Endodermal cell (in vitro differentiated cells): Measurements from ENCODE around the gene CCDC9B. TPM values are rescaled to one million over a fixed set of nuclear protein-coding genes. Genes with fewer than 3 reads are reported as not detected.

ENCODE experiments used
- DNase-seq: peaks from one replicate; pipeline ENCODE4 v3.0.0-alpha.2; 2017
- H3K27ac ChIP-seq: 2 replicates; pipeline ENCODE4 v1.5.1; 2013; ENCODE audit warnings: mild to moderate bottlenecking, low read depth, low read length, moderate library complexity
- H3K27me3 ChIP-seq: 2 replicates; pipeline ENCODE4 v1.6.1; 2013; ENCODE audit warnings: mild to moderate bottlenecking, low read length, moderate library complexity; ENCODE audit not compliant: insufficient read depth, control insufficient read depth, poor library complexity, severe bottlenecking
- H3K36me3 ChIP-seq: 2 replicates; pipeline ENCODE4 v1.7.0; 2013; ENCODE audit warnings: mild to moderate bottlenecking, low read length, moderate library complexity; ENCODE audit not compliant: control insufficient read depth, insufficient read depth
- H3K4me1 ChIP-seq: one replicate; pipeline ENCODE4 v1.7.0; 2013; ENCODE audit warnings: low read length; ENCODE audit not compliant: control insufficient read depth, insufficient read depth
- H3K4me3 ChIP-seq: 2 replicates; pipeline ENCODE4 v1.5.1; 2013; ENCODE audit warnings: mild to moderate bottlenecking, low read length, moderate library complexity
- H3K9ac ChIP-seq: 2 replicates; pipeline ENCODE4 v1.6.1; 2013; ENCODE audit warnings: mild to moderate bottlenecking, low read length, moderate library complexity; ENCODE audit not compliant: poor library complexity, severe bottlenecking; ENCODE audit errors: extremely low read depth
- H3K9me3 ChIP-seq: 2 replicates; pipeline ENCODE4 v1.6.1; 2013; ENCODE audit warnings: mild to moderate bottlenecking, low read length, moderate library complexity; ENCODE audit not compliant: control insufficient read depth
- H3K27ac Mint-ChIP-seq: 2 replicates; pipeline ENCODE4 v1.8.0; 2020; ENCODE audit warnings: mixed read lengths
- H3K27me3 Mint-ChIP-seq: 2 replicates; pipeline ENCODE4 v1.8.0; 2021; ENCODE audit warnings: mild to moderate bottlenecking, mixed read lengths; ENCODE audit not compliant: insufficient read depth
- H3K36me3 Mint-ChIP-seq: 2 replicates; pipeline ENCODE4 v1.8.0; 2020; ENCODE audit warnings: low read depth, mixed read lengths
- H3K4me1 Mint-ChIP-seq: 2 replicates; pipeline ENCODE4 v1.8.0; 2020; ENCODE audit warnings: mixed read lengths
- H3K4me3 Mint-ChIP-seq: 2 replicates; pipeline ENCODE4 v1.8.0; 2020; ENCODE audit warnings: mild to moderate bottlenecking, moderate library complexity, mixed read lengths
- H3K9me3 Mint-ChIP-seq: 2 replicates; pipeline ENCODE4 v1.8.0; 2020; ENCODE audit warnings: mild to moderate bottlenecking, mixed read lengths
- WGBS, 2 experiments: methylation state at CpG; one replicate each; pipeline versions ENCODE4 v1.1.5 to v1.1.7; 2013; ENCODE audit warnings: missing lambda C conversion rate in 2 of 2, mixed read lengths in 1 of 2; ENCODE audit not compliant: insufficient coverage in 1 of 2, insufficient read length in 1 of 2; 5-methylcytosine and 5-hydroxymethylcytosine counted together
- total RNA-seq, 2 donors: library from RNA; stranded (reverse); fragmentation: NEBNext Ultra II Directional in 1 of 2; extraction: Animal tissue kit (Norgen Biotek cat#: 25700) in 1 of 2; gene quantifications; 2 replicates in 1 of 2; 3 replicates in 1 of 2; pipeline ENCODE4 v1.2.1, GENCODE V29; 2021
- TF ChIP-seq, protein P1 (sequence below): fragments of 200-600 bp; sonication (generic); conservative IDR thresholded peaks from 2 replicates; pipeline ENCODE4 v1.5.0; 2021; ENCODE audit warnings: antibody characterized with exemption, mild to moderate bottlenecking

CCDC9B gene
- total RNA-seq, 2 donors from 2014 or later = 0.15 to 0.42 TPM

DNA sequence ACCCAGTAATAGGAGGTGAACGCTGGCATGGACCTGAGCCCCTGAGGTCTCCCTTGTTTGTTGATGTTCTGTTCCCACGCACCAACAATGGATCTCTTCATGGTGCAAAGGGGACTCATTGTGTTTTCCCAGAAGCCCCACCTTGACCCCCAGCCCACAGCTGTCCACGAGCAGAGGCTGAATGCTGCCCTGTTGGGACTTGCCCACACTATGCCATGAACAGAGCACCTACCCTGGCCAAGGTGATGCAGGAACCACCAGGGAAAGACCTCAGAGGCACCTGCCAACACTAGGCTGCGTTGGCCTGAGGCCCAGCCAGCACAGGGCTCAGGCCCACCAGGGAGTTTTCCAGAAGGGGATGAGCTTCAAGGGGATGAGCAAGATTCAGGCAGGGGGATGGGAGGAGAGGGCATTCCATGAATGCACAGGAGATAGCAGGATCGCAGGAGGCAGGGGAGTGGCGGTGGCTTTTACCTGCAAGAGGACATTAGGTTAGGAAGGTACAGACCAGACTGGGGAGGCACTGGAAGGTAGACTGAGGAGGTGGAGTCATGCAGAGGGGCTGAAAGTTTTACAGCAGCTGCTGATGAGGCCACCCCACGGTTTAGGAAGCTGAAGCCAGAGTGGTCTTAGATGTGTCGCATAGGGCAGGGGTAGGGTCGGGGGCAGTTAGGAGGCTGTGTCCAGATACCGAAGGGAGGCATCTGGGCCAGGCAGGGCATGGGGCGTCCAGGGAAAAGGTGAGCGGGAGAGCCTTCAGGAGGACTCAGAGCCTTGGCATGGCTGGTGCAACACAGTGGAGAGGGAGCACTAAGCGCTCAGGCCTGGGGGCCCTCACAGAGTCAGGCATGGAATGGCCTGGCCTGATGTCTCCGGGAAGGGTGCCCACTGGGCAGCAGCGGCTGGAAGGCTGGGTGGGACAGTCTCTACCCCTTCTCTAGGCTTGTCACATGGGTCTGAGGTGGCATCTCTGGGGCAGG is 6.1 kb upstream of the CCDC9B start:
- Mint-ChIP-seq H3K9me3 (no peaks in the 10 kb centered on the region), H3K36me3 (no peaks in the 10 kb centered on the region), H3K27me3 (peaks cover 8% of the 10 kb centered on the region), H3K27ac (no peak overlapping the region), H3K4me1 (peaks cover 8% of the 10 kb centered on the region), H3K4me3 (no peak overlapping the region)
- DNase-seq = no peak
- TF ChIP-seq, protein P1, sequence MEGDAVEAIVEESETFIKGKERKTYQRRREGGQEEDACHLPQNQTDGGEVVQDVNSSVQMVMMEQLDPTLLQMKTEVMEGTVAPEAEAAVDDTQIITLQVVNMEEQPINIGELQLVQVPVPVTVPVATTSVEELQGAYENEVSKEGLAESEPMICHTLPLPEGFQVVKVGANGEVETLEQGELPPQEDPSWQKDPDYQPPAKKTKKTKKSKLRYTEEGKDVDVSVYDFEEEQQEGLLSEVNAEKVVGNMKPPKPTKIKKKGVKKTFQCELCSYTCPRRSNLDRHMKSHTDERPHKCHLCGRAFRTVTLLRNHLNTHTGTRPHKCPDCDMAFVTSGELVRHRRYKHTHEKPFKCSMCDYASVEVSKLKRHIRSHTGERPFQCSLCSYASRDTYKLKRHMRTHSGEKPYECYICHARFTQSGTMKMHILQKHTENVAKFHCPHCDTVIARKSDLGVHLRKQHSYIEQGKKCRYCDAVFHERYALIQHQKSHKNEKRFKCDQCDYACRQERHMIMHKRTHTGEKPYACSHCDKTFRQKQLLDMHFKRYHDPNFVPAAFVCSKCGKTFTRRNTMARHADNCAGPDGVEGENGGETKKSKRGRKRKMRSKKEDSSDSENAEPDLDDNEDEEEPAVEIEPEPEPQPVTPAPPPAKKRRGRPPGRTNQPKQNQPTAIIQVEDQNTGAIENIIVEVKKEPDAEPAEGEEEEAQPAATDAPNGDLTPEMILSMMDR = no peak
- 91 to 93% methylated on average over 11 to 15 of the region's 15 CpGs for WGBS, 2 experiments
- Histone ChIP-seq H3K27ac (no peak overlapping the region), H3K9me3 (no peaks in the 10 kb centered on the region), H3K9ac (no peak overlapping the region), H3K4me3 (no peak overlapping the region), H3K27me3 (no peaks in the 10 kb centered on the region), H3K4me1 (peaks cover 3% of the 10 kb centered on the region), H3K36me3 (no peaks in the 10 kb centered on the region)

DNA sequence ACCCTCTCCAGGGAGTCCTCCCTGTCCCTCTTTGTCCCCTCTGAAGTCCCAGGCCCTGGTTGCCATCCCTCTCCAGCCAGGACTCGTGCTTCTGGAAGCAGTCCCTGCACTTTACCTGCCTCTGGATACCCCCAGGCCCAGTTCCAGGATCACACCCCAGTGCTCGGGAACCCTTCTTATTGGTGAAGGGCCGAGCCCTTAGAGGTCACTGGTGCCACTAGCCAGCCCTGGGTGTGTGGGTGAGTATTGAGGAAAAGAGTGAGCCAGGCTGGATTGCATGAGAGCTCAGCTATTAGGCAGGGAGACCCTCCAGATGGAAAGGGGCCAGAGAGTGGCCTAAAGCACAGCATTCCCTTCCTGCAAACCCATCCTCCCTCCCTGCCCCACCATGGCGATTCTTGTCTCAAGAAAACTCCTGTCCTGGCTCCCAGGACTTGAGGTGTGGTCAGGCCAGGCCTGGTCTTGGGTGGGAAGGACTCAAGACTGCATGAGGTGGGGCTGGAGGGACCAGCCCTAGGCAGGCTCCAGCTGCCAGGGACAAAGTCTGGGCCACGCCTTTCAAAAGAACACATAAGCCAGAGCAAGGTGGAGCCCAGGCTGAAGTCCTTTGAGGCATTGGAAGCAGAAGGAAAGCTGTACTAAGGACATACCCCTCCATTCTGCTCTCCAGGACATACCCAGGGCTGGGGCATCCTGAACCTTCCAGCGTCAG is 5.3 kb upstream of the CCDC9B start:
- peaks cover 8% of the 10 kb centered on the region for H3K4me1 Mint-ChIP-seq
- Histone ChIP-seq H3K9ac (no peak overlapping the region), H3K27me3 (no peaks in the 10 kb centered on the region), H3K27ac (no peak overlapping the region), H3K9me3 (no peaks in the 10 kb centered on the region), H3K4me1 (peaks cover 3% of the 10 kb centered on the region), H3K36me3 (no peaks in the 10 kb centered on the region), H3K4me3 (no peak overlapping the region)
- no peak overlapping the region for H3K4me3 Mint-ChIP-seq
- H3K27me3 Mint-ChIP-seq = peaks cover 8% of the 10 kb centered on the region
- TF ChIP-seq, protein P1 = no peak
- H3K9me3 Mint-ChIP-seq = no peaks in the 10 kb centered on the region
- no peak overlapping the region for H3K27ac Mint-ChIP-seq
- DNase-seq = no peak
- 87 to 95% methylated on average over 3 to 6 of the region's 6 CpGs for WGBS, 2 experiments
- no peaks in the 10 kb centered on the region for H3K36me3 Mint-ChIP-seq

DNA sequence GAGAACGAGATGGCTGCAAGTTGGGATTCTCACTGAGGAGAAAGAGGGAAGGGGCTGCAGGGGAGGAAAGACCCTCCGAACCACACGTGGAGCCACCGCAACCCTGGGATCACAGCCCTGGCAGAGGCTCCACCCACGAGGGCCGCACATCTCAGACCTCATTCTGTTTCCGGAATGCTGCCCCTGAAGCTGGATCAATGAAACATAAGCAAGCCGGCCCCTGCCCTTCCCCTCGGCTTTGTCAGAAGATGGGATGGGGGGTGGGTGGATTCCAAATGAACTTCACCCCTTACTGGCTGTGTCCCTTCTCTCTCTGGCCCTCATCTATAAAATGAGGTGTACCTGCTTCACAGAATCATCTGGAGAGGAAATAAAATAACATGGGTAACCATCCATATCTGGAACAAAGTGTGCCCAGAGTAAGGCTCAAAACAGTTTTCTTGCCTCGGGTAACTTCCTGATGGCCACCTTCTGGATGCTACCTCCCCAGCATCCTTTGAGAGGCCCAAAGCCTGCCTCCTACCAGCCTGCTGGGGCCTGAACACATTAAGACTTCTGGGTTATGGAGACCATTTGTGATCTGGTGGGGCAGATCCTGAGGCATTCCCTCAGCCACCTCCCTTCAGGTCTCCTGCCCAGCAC is 4.6 kb upstream of the CCDC9B start:
- Histone ChIP-seq H3K4me1 (peaks cover 3% of the 10 kb centered on the region), H3K9me3 (no peaks in the 10 kb centered on the region), H3K4me3 (no peak overlapping the region), H3K36me3 (no peaks in the 10 kb centered on the region), H3K27me3 (no peaks in the 10 kb centered on the region), H3K9ac (no peak overlapping the region), H3K27ac (no peak overlapping the region)
- H3K9me3 Mint-ChIP-seq = no peaks in the 10 kb centered on the region
- no peaks in the 10 kb centered on the region for H3K36me3 Mint-ChIP-seq
- no peak overlapping the region for H3K4me3 Mint-ChIP-seq
- DNase-seq = no peak
- TF ChIP-seq, protein P1 = no peak
- peaks cover 8% of the 10 kb centered on the region for H3K4me1 Mint-ChIP-seq
- H3K27me3 Mint-ChIP-seq = peaks cover 4% of the 10 kb centered on the region
- no peak overlapping the region for H3K27ac Mint-ChIP-seq
- 83 to 93% methylated on average over 6 to 10 of the region's 10 CpGs for WGBS, 2 experiments
